Esophagus muscularis mucosa (tissue), 4 donors: ENCODE measurements around the gene CLCNKA. TPM values are rescaled to one million over a fixed set of nuclear protein-coding genes. Genes with fewer than 3 reads are reported as not detected.

Experiments
- DNase-seq: peaks from one replicate; pipeline ENCODE4 v3.0.0-alpha.2; 2017; ENCODE audit errors: extremely low spot score
- H3K27ac ChIP-seq, 4 donors: fragments of 200-600 bp; sonication (generic); replicated peaks in 1 of 4; 1 replicate in 3 of 4; 2 replicates in 1 of 4; pipeline ENCODE4 v1.5.1; 2016 to 2019; ENCODE audit warnings: mild to moderate bottlenecking in 1 of 4
- H3K27me3 ChIP-seq, 4 donors: fragments of 200-600 bp; sonication (generic); one replicate each; pipeline versions ENCODE4 v1.5.1 to v1.6.0; 2016 to 2019
- H3K36me3 ChIP-seq, 4 donors: fragments of 200-600 bp; sonication (generic); one replicate each; pipeline ENCODE4 v1.5.1; 2016 to 2019
- H3K4me1 ChIP-seq, 4 donors: fragments of 200-600 bp; sonication (generic); one replicate each; pipeline ENCODE4 v1.5.1; 2016 to 2019
- H3K4me3 ChIP-seq, 4 donors: fragments of 200-600 bp; sonication (generic); 1 replicate in 2 of 4; 2 replicates in 2 of 4; pipeline ENCODE4 v1.5.1; 2016 to 2019; ENCODE audit warnings: mild to moderate bottlenecking in 4 of 4, moderate library complexity in 1 of 4
- H3K9me3 ChIP-seq, 4 donors: fragments of 200-600 bp; sonication (generic); 1 replicate in 3 of 4; 2 replicates in 1 of 4; pipeline ENCODE4 v1.5.1; 2016 to 2019
- POLR2A ChIP-seq: fragments of 450-650 bp; IDR thresholded peaks from one replicate; pipeline ENCODE4 v1.6.1; 2017; ENCODE audit warnings: antibody characterized with exemption, moderate library complexity, mild to moderate bottlenecking, low read depth
- WGBS: methylation state at CpG from one replicate; pipeline ENCODE4 v1.1.5; 2018; 5-methylcytosine and 5-hydroxymethylcytosine counted together
- intact Hi-C: fragments of 100-400 bp; cut with DNase I; formaldehyde crosslinking; loops from one replicate; pipeline ENCODE4 v1.15.1; 2023
- small RNA-seq, 3 donors: library from RNA; depleted of rRNA; stranded (forward); fragments of <200 nt; gene quantifications; one replicate each; pipeline ENCODE3, GENCODE V24; 2016
- total RNA-seq, 4 donors: library from RNA; depleted of rRNA; stranded (reverse); fragments of >200 nt; gene quantifications; one replicate each; pipeline versions ENCODE4 v1.1.0 to v1.2.1, GENCODE V29; 2016
- TF ChIP-seq, protein P1 (sequence below), 3 experiments: fragments of 200-600 bp in 2 of 3; fragments of 450-650 bp in 1 of 3; sonication (generic) in 2 of 3; IDR thresholded peaks; one replicate each; pipeline ENCODE4 v1.5.1; 2017 to 2019; ENCODE audit warnings: antibody characterized with exemption in 3 of 3, mild to moderate bottlenecking in 2 of 3, moderate library complexity in 1 of 3

Gene CLCNKA
- total RNA-seq, 4 donors from 2014 or later: 0.17 to 0.42 (median 0.33) TPM; not detected in 1

DNA sequence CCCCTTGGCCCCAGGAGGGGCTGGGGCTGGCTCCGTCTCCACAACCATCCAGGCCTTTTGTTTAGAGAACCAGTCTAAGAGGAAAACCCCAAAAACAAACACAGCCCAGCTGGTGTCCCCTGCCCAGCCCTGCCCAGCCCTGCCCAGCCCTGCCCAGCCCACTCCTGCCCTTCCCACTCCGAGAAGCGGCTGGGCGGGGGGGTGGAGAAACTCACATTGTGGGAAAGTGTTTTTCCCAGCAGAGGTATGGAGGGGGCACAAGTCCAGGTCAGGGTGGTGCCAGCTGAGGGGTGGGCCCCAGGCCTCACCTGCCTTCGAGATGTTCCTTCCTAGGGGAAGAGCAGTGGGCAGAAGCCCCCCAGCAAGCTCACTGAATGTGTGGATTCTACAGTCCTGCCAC lies 61.6 kb downstream of the CLCNKA start:
- no peak overlapping the region for H3K4me3 ChIP-seq
- TF ChIP-seq, protein P1, sequence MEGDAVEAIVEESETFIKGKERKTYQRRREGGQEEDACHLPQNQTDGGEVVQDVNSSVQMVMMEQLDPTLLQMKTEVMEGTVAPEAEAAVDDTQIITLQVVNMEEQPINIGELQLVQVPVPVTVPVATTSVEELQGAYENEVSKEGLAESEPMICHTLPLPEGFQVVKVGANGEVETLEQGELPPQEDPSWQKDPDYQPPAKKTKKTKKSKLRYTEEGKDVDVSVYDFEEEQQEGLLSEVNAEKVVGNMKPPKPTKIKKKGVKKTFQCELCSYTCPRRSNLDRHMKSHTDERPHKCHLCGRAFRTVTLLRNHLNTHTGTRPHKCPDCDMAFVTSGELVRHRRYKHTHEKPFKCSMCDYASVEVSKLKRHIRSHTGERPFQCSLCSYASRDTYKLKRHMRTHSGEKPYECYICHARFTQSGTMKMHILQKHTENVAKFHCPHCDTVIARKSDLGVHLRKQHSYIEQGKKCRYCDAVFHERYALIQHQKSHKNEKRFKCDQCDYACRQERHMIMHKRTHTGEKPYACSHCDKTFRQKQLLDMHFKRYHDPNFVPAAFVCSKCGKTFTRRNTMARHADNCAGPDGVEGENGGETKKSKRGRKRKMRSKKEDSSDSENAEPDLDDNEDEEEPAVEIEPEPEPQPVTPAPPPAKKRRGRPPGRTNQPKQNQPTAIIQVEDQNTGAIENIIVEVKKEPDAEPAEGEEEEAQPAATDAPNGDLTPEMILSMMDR (IDR thresholded peaks at IDR 0.05): no peak
- no peak for TF ChIP-seq POLR2A
- no CpG with 5 or more reads among the region's 5 CpGs for WGBS
- no peaks in the 10 kb centered on the region for H3K9me3 ChIP-seq
- H3K27ac ChIP-seq: no peak overlapping the region
- no peaks in the 10 kb centered on the region for H3K36me3 ChIP-seq
- H3K27me3 ChIP-seq: no peaks in the 10 kb centered on the region
- intact Hi-C loops: no loop called here
- H3K4me1 ChIP-seq: peaks cover 9 to 32% (median 16%) of the 10 kb centered on the region in 4 donors
- DNase-seq: no peak

Small RNAs within 50 kb of the gene (small RNA-seq; reads per million reads assigned to genes)
- gene AL355994.1 (0 reads per million in 3 donors), gene AL355994.5 (0 reads per million in 3 donors)

Other genes starting within 250 kb of the CLCNKA start
- 1 to 10 TPM in 2 of 4 donors, under 1 TPM in 2; 0.52 to 1.3 (median 0.95) TPM for gene UQCRHL, start 214.4 kb upstream of the CLCNKA start, total RNA-seq
- 10 to 100 TPM; 34.6 to 49.9 (median 44.7) TPM for gene SPEN, start 174.3 kb upstream of the CLCNKA start, total RNA-seq
- 10 to 100 TPM; 29.5 to 40.8 (median 34.6) TPM for gene ZBTB17, start 45.9 kb upstream of the CLCNKA start, total RNA-seq
- gene SRARP, start 17.8 kb upstream of the CLCNKA start, total RNA-seq: not detected
- gene HSPB7, start 4.0 kb upstream of the CLCNKA start, total RNA-seq: 100 to 1,000 TPM; 111 to 408 (median 279) TPM
- gene CLCNKB, start 21.7 kb downstream of the CLCNKA start, total RNA-seq: under 1 TPM in 1 of 4 donors, not detected in 3; 0.34 TPM
- under 1 TPM in 2 of 4 donors, not detected in 2; 0.33 to 0.39 TPM for gene FAM131C, start 51.6 kb downstream of the CLCNKA start, total RNA-seq
- 10 to 100 TPM in 2 of 4 donors, 1 to 10 TPM in 2; 5.8 to 15.7 (median 11.3) TPM for gene EPHA2, start 134.0 kb downstream of the CLCNKA start, total RNA-seq
- gene ARHGEF19, start 190.6 kb downstream of the CLCNKA start, total RNA-seq: 1 to 10 TPM; 3.3 to 4.6 (median 3.9) TPM
- gene CPLANE2, start 215.1 kb downstream of the CLCNKA start, total RNA-seq: 10 to 100 TPM in 2 of 4 donors, 1 to 10 TPM in 2; 7.5 to 26.0 (median 12.2) TPM